Measurements from ENCODE around the gene ACSBG1. TPM values are rescaled to one million over a fixed set of nuclear protein-coding genes. Genes with fewer than 3 reads are reported as not detected.

ACSBG1 gene
- total RNA-seq, 1 donor from 2014 or later, result 1.8 TPM

GRCh38 chr15:78208887-78209645 is 25.3 kb downstream of the ACSBG1 start:
- Histone ChIP-seq H3K4me1 (no peaks in the 10 kb centered on the region), H3K9me3 (no peaks in the 10 kb centered on the region), H3K4me3 (no peak overlapping the region), H3K36me3 (no peaks in the 10 kb centered on the region), H3K27me3 (ENCODE audit: low read depth) (peaks cover 2% of the 10 kb centered on the region), H3K27ac (no peak overlapping the region)
- TF ChIP-seq CTCF (IDR thresholded peaks at IDR 0.05), result no peak
- intact Hi-C loops (cut with DNase I), result no loop called here
- ATAC-seq (peak in 1 of 2 donors; percentile 45), DNase-seq (no peak)

GRCh38 chr15:78208341-78208844 is 26.0 kb downstream of the ACSBG1 start:
- H3K27me3 ChIP-seq (ENCODE audit: low read depth), result no peaks in the 10 kb centered on the region
- no peak overlapping the region for H3K4me3 ChIP-seq
- TF ChIP-seq CTCF (IDR thresholded peaks at IDR 0.05), result no peak
- no peak for DNase-seq
- no peaks in the 10 kb centered on the region for H3K36me3 ChIP-seq
- no peak overlapping the region for H3K27ac ChIP-seq
- ATAC-seq, result no peak
- intact Hi-C loops (cut with DNase I), result no loop called here
- no peaks in the 10 kb centered on the region for H3K9me3 ChIP-seq
- no peaks in the 10 kb centered on the region for H3K4me1 ChIP-seq

DNA sequence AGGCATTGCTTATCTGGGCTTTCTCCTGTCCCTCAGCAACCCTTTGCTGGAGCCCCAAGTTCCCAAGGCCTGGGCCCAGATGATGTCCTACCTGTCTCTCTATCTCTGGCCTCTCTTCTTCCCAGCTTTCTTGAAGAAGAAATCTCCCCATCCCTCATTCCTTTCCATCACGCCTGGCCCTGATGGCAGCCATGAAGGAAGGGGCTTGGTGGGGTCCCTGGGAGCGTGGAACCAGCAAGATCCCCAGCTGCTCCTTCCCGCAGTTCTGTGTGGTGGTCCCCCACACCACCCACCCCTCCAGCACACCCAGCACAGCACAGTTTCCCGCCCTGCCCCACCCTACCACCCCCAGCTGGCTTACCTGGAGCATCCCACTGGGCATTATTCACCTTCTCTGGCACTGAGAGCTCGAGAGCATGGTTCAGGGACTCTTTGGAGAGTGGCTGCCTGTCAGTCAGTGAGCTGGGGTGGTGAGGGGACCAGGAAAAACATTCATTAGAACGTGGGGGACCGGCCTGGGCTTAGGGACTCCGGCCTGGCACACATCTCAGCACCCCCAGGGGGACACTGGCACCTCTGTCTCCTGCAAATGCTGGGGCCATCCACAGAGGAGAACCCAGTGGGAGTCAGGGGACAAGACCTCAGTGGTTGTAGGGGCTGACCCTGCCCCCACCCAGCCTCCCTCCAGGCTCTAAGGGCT is 26.6 kb downstream of the ACSBG1 start:
- DNase-seq (no peak), ATAC-seq (no peak)
- intact Hi-C loops (cut with DNase I), result no loop called here
- no peaks in the 10 kb centered on the region for H3K36me3 ChIP-seq
- no peaks in the 10 kb centered on the region for H3K9me3 ChIP-seq
- no peaks in the 10 kb centered on the region for H3K4me1 ChIP-seq
- no peak overlapping the region for H3K27ac ChIP-seq
- no peaks in the 10 kb centered on the region for H3K27me3 ChIP-seq (ENCODE audit: low read depth)
- H3K4me3 ChIP-seq, result no peak overlapping the region
- TF ChIP-seq CTCF (IDR thresholded peaks at IDR 0.05), result no peak

DNA sequence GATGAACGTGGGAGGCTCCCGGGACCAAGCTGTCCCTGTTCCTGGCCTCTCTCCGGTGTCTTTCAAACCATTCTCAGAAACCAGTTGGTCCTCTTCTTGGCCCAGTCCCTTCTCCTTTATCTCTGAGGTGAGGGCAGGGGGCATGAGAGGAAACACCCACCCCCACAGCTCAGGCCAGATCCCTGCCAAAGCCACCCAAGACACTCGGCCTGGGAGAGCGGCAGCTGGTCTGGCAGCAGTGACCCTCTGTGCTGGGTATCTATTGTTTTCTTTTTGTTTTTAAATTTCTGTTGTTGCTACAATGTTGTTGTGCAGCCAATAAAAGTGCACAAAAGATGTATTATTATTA is 27.3 kb downstream of the ACSBG1 start:
- no peak overlapping the region for H3K4me3 ChIP-seq
- H3K27me3 ChIP-seq (ENCODE audit: low read depth), result no peaks in the 10 kb centered on the region
- no peak for DNase-seq
- no peak for TF ChIP-seq CTCF (IDR thresholded peaks at IDR 0.05)
- no peaks in the 10 kb centered on the region for H3K9me3 ChIP-seq
- no peak for ATAC-seq
- H3K27ac ChIP-seq, result no peak overlapping the region
- intact Hi-C loops (cut with DNase I), result no loop called here
- H3K4me1 ChIP-seq, result no peaks in the 10 kb centered on the region
- H3K36me3 ChIP-seq, result no peaks in the 10 kb centered on the region

DNA sequence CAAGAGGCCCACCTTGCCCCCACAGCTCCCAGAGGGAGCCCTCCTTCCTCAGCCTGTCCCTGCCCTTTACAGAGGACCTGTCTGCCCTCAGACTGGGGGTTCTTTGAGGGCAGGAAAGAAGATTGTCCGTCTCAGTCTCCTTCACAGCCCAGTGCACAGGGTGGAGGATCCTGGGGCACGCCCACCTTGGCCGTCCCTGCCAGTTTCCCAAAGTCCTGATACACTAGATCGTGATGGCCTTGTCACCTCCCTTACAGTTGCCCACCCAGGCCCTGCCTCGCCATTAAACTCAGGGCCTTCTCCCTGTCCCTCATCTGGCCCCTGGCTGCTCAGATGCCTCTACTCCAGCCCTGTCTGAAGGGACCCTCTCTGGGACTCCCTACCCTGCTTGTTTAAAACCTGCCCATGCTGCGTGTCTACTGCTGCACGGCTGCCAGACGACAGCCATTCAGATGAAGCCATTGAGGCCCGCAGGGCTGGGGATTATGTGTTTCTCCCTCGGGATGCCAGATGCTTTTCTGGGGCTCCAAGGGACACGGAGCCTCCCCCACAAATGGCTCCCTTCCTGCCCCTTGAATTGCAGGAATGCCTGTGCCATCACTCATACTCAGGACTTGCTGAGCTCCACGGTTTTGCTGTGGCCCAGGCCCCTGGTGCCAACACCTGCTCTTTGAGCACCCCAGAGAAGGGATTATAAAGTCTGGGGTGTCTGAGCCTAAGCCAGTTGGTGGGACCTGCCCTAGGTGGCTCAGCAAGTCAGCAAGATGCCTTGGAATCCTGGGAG is 27.8 kb downstream of the ACSBG1 start:
- ATAC-seq (no peak), DNase-seq (no peak)
- intact Hi-C loops (cut with DNase I), result no loop called here

More for the DNA sequence above, 27.8 kb downstream of the ACSBG1 start:
- H3K27me3 ChIP-seq (ENCODE audit: low read depth), result no peaks in the 10 kb centered on the region
- no peaks in the 10 kb centered on the region for H3K4me1 ChIP-seq
- TF ChIP-seq CTCF (IDR thresholded peaks at IDR 0.05), result no peak
- no peaks in the 10 kb centered on the region for H3K36me3 ChIP-seq
- no peaks in the 10 kb centered on the region for H3K9me3 ChIP-seq
- H3K4me3 ChIP-seq, result no peak overlapping the region
- H3K27ac ChIP-seq, result no peak overlapping the region
